PC-9 (cell line): ENCODE data around the gene CCL19. TPM values are rescaled to one million over a fixed set of nuclear protein-coding genes. Genes with fewer than 3 reads are reported as not detected.

Experiments used
- BruUV-seq: library from RNA; stranded (reverse); fragments of 400-500 nt; replicated peaks from 2 replicates; lab custom pipeline; 2021; lab: Mats Ljungman, UMichigan
- CTCF ChIA-PET: fragments of 300-600 bp; sonication (Branson Sonifier 250); formaldehyde crosslinking; loops from one replicate; lab custom pipeline; 2022; ENCODE audit warnings: antibody characterized with exemption; lab: Charles Lee
- POLR2A ChIA-PET: fragments of 300-600 bp; sonication (Branson Sonifier 250); formaldehyde crosslinking; loops from one replicate; lab custom pipeline; 2022; ENCODE audit warnings: antibody characterized with exemption; ENCODE audit not compliant: unreplicated experiment; lab: Charles Lee
- DNase-seq, 2 experiments: peaks; one replicate each; pipeline versions ENCODE4 v3.0.0 to v3.0.0-alpha.2; 2015 to 2022; ENCODE audit warnings: mixed read lengths in 1 of 2
- H2AFZ ChIP-seq: fragments of 200-600 bp; sonication (generic); 2 replicates; pipeline ENCODE4 v1.8.1; 2017; ENCODE audit warnings: antibody characterized with exemption
- H3F3A ChIP-seq: fragments of 200-600 bp; sonication (generic); 2 replicates; pipeline ENCODE4 v1.8.1; 2017; ENCODE audit warnings: antibody characterized with exemption, mild to moderate bottlenecking, low read depth; ENCODE audit not compliant: insufficient read depth
- H3K27ac ChIP-seq: fragments of 200-600 bp; sonication (generic); 2 replicates; pipeline ENCODE4 v1.6.1; 2016; ENCODE audit warnings: mixed run types
- H3K27me3 ChIP-seq: fragments of 200-600 bp; sonication (generic); 2 replicates; pipeline ENCODE4 v1.6.1; 2016; ENCODE audit warnings: low read depth, mixed run types; ENCODE audit not compliant: insufficient read depth
- H3K36me3 ChIP-seq: fragments of 200-600 bp; sonication (generic); 2 replicates; pipeline ENCODE4 v1.6.1; 2016; ENCODE audit warnings: low read depth, mixed run types
- H3K4me1 ChIP-seq: fragments of 200-600 bp; sonication (generic); replicated peaks from 2 replicates; pipeline ENCODE4 v1.6.1; 2016; ENCODE audit warnings: mixed run types; ENCODE audit not compliant: insufficient read depth
- H3K4me2 ChIP-seq: fragments of 200-600 bp; sonication (generic); 2 replicates; pipeline ENCODE4 v1.6.1; 2017; ENCODE audit warnings: mixed run types
- H3K4me3 ChIP-seq: fragments of 200-600 bp; sonication (generic); 2 replicates; pipeline ENCODE4 v1.6.1; 2016; ENCODE audit warnings: mixed run types
- H3K79me2 ChIP-seq: fragments of 200-600 bp; sonication (generic); 2 replicates; pipeline ENCODE4 v1.6.1; 2017; ENCODE audit warnings: low read depth, mixed run types
- H3K9me2 ChIP-seq: fragments of 200-600 bp; sonication (generic); 2 replicates; pipeline ENCODE4 v1.8.1; 2017; ENCODE audit warnings: mild to moderate bottlenecking; ENCODE audit not compliant: insufficient read depth
- H3K9me3 ChIP-seq: fragments of 200-600 bp; sonication (generic); 2 replicates; pipeline ENCODE4 v1.8.1; 2016; ENCODE audit warnings: low read depth; ENCODE audit not compliant: insufficient read depth
- H4K20me1 ChIP-seq: fragments of 200-600 bp; sonication (generic); 2 replicates; pipeline ENCODE4 v1.8.1; 2017; ENCODE audit not compliant: insufficient read depth
- CTCF ChIP-seq: fragments of 200-600 bp; sonication (generic); conservative IDR thresholded peaks from 2 replicates; pipeline ENCODE4 v1.6.1; 2017; ENCODE audit warnings: mixed run types, antibody characterized with exemption, mild to moderate bottlenecking, moderate library complexity
- EZH2 ChIP-seq: fragments of 200-600 bp; sonication (generic); IDR thresholded peaks from 2 replicates; pipeline ENCODE4 v1.8.0; 2017; ENCODE audit warnings: antibody characterized with exemption, low read depth
- intact Hi-C: fragments of 100-400 bp; cut with micrococcal nuclease; formaldehyde crosslinking; loops from one replicate; pipeline ENCODE4 v1.10.0; 2022; ENCODE audit not compliant: unreplicated experiment
- total RNA-seq: library from RNA; stranded (reverse); gene quantifications from 2 replicates; pipeline ENCODE4 v1.2.3, GENCODE V29; 2021

The CCL19 gene
- total RNA-seq, 1 experiment from 2014 or later: not detected

DNA sequence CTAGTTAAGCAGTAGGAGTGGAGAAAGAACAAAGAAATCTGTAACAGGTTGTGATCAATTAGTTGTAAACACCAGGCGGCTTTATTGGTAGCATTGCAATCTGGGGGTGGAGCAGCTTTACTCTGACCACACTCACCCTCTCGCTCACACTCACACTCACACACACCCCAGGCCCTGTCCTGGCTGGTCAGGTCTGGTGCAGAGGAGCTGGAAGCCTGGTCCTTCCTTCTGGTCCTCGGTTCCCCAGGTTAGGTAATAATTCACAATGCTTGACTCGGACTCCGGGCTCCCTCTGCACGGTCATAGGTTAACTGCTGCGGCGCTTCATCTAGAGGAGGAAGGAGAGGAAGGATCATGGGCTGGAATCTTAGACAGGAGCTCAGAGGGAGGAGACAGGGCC is 1.6 kb downstream of the CCL19 start:
- BruUV-seq: no TSS peak
- intact Hi-C loops: no loop called here
- Histone ChIP-seq H4K20me1 (no peaks in the 10 kb centered on the region), H3K36me3 (no peaks in the 10 kb centered on the region), H2AFZ (no peak overlapping the region), H3K4me2 (no peak overlapping the region), H3K79me2 (no peaks in the 10 kb centered on the region), H3K4me3 (no peak overlapping the region), H3K27me3 (no peaks in the 10 kb centered on the region), H3K9me3 (no peaks in the 10 kb centered on the region), H3F3A (no peaks in the 10 kb centered on the region), H3K27ac (no peak overlapping the region), H3K4me1 (no peaks in the 10 kb centered on the region), H3K9me2 (no peaks in the 10 kb centered on the region)
- ChIA-PET POLR2A (interaction anchor here (0.6 kb wide), 1 partner anchor 24 kb away, joined by 4 read pairs; no protein-coding TSS in a partner anchor), CTCF (no interaction called here)
- no peak for DNase-seq
- TF ChIP-seq CTCF: no peak
- no peak for TF ChIP-seq EZH2

DNA sequence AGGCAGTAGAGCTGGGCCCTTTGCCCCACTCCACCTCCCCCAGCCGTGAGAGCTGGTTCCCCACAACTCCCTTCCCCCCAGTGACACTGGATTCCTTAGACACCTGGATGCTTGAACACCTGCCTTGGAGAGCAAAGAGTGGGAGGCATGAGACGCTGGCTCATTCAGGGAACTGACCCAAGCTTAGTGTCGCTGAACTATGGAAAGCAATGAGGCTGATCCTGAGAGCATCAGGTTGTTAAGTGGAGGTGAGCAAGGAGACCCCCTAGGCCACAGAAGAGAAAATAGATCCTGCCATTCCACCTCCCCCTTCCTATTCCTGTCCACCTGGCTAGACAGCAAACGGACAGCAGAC is 2.0 kb downstream of the CCL19 start:
- no peaks in the 10 kb centered on the region for H3K9me3 ChIP-seq
- no peaks in the 10 kb centered on the region for H3K27me3 ChIP-seq
- no peak overlapping the region for H2AFZ ChIP-seq
- no peak overlapping the region for H3K4me3 ChIP-seq
- intact Hi-C loops: no loop called here
- ChIA-PET CTCF (no interaction called here), POLR2A (no interaction called here)
- H3K4me2 ChIP-seq: no peak overlapping the region
- TF ChIP-seq EZH2: no peak
- no peak for TF ChIP-seq CTCF
- H3K79me2 ChIP-seq: no peaks in the 10 kb centered on the region
- no peaks in the 10 kb centered on the region for H3K36me3 ChIP-seq
- H3K27ac ChIP-seq: no peak overlapping the region
- H3F3A ChIP-seq: no peaks in the 10 kb centered on the region
- no peaks in the 10 kb centered on the region for H3K4me1 ChIP-seq
- BruUV-seq: no TSS peak
- no peak for DNase-seq
- H3K9me2 ChIP-seq: no peaks in the 10 kb centered on the region
- H4K20me1 ChIP-seq: no peaks in the 10 kb centered on the region

GRCh38 chr9:34688329-34689115 is 2.6 kb downstream of the CCL19 start:
- Histone ChIP-seq H3K4me1 (no peaks in the 10 kb centered on the region), H3K79me2 (no peaks in the 10 kb centered on the region), H3K27ac (no peak overlapping the region), H3K4me2 (no peak overlapping the region), H3K36me3 (no peaks in the 10 kb centered on the region), H3K9me3 (no peaks in the 10 kb centered on the region), H4K20me1 (no peaks in the 10 kb centered on the region), H3F3A (no peaks in the 10 kb centered on the region), H3K4me3 (no peak overlapping the region), H2AFZ (no peak overlapping the region), H3K27me3 (no peaks in the 10 kb centered on the region), H3K9me2 (no peaks in the 10 kb centered on the region)
- no TSS peak for BruUV-seq
- ChIA-PET CTCF (no interaction called here), POLR2A (no interaction called here)
- intact Hi-C loops: no loop called here
- no peak for DNase-seq
- no peak for TF ChIP-seq CTCF
- TF ChIP-seq EZH2: no peak
